Measurements from ENCODE around the gene ALDH9A1. TPM values are rescaled to one million over a fixed set of nuclear protein-coding genes. Genes with fewer than 3 reads are reported as not detected.

ALDH9A1 gene
- total and polyA plus RNA-seq, 2 donors (not counting 3 experiments of a cell fraction or from before 2014, with no cell fraction given), result 25.5 to 47.4 TPM

GRCh38 chr1:165675794-165676193 lies 22.6 kb downstream of the ALDH9A1 start:
- no peak overlapping the region for H3K9ac ChIP-seq (replicated peaks; ENCODE audit: extremely low read depth, insufficient read depth, low read length)
- no peaks in the 10 kb centered on the region for H4K20me1 ChIP-seq (replicated peaks; ENCODE audit: control insufficient read depth, extremely low read depth, insufficient read depth, low read length)
- FAIRE-seq (no peak), DNase-seq (ENCODE audit: low read depth, low spot score) (no peak)
- dilution Hi-C loops (cut with MboI; ENCODE audit: extremely low pct_ligation_motif_present, low sequenced_read_pairs), result no loop called here
- no peak overlapping the region for H3K4me2 ChIP-seq (ENCODE audit: insufficient read depth, low read length)
- no peak for TF ChIP-seq GATA2 (IDR thresholded peaks at IDR 0.05; ENCODE audit: insufficient read depth, insufficient read length, low read depth, low read length)
- TF ChIP-seq POLR2A (IDR thresholded peaks at IDR 0.05; ENCODE audit: low read depth, low read length), result no peak
- no peak for TF ChIP-seq EZH2 (IDR thresholded peaks at IDR 0.05; ENCODE audit: borderline replicate concordance, low read depth, low read length, severe bottlenecking)
- TF ChIP-seq MAX (IDR thresholded peaks at IDR 0.05; ENCODE audit: insufficient read depth, insufficient read length), result no peak
- no peak for TF ChIP-seq POLR2AphosphoS5 (IDR thresholded peaks at IDR 0.05; ENCODE audit: insufficient read depth, low read depth, low read length)
- TF ChIP-seq MYC (IDR thresholded peaks at IDR 0.05; ENCODE audit: low read depth, low read length), result no peak
- TF ChIP-seq FOS (IDR thresholded peaks at IDR 0.05; ENCODE audit: borderline replicate concordance, insufficient read depth, low read length), result no peak
- TF ChIP-seq CTCF (IDR thresholded peaks at IDR 0.05; ENCODE audit: extremely low read depth in 1 of 2, insufficient read depth in 1 of 2, low read depth in 1 of 2, low read length in 2 of 2), result no peak
- TF ChIP-seq JUN (IDR thresholded peaks at IDR 0.05; ENCODE audit: borderline replicate concordance, insufficient read depth, insufficient read length, low read depth), result no peak
- peaks cover 0 to 2% of the 10 kb centered on the region in 2 experiments for H3K36me3 ChIP-seq (ENCODE audit: control insufficient read depth in 2 of 2, extremely low read depth in 1 of 2, insufficient read depth in 2 of 2, low read length in 2 of 2)
- H3K79me2 ChIP-seq (ENCODE audit: control insufficient read depth, insufficient read depth, low read length), result no peaks in the 10 kb centered on the region
- no peak overlapping the region for H3K27ac ChIP-seq (ENCODE audit: insufficient read depth, low read depth, low read length)
- H2AFZ ChIP-seq (ENCODE audit: low read depth, low read length), result no peak overlapping the region
- no peaks in the 10 kb centered on the region for H3K9me3 ChIP-seq (replicated peaks; ENCODE audit: control insufficient read depth, insufficient read depth, low read length)
- POLR2A ChIA-PET, result no interaction called here
- CTCF ChIA-PET, result interaction anchor here (0.6 kb wide), 1 partner anchor 10 kb away, joined by 3 read pairs; no protein-coding TSS in a partner anchor
- H3K4me3 ChIP-seq (replicated peaks in 1 of 3; ENCODE audit: insufficient read depth in 1 of 3, low read depth in 1 of 3, low read length in 3 of 3), result no peak overlapping the region
- peaks cover 11% of the 10 kb centered on the region for H3K4me1 ChIP-seq (ENCODE audit: control insufficient read depth, extremely low read depth, insufficient read depth, low read length)
- intact Hi-C loops (cut with micrococcal nuclease), result no loop called here
- no TSS peak for BruUV-seq (replicated peaks)
- H3K9me1 ChIP-seq (replicated peaks; ENCODE audit: control insufficient read depth, extremely low read depth, insufficient read depth, low read length), result no peaks in the 10 kb centered on the region
- H3K27me3 ChIP-seq (ENCODE audit: control insufficient read depth in 2 of 2, insufficient read depth in 2 of 2, low read length in 2 of 2), result no peaks in the 10 kb centered on the region

All from endothelial cell of umbilical vein (primary cell).